Measurements from ENCODE around the gene KCTD16. TPM values are rescaled to one million over a fixed set of nuclear protein-coding genes. Genes with fewer than 3 reads are reported as not detected.

Gene KCTD16
- total RNA-seq, 2 donors from 2014 or later: 0.29 to 0.44 TPM

- H3K27me3 Mint-ChIP-seq (ENCODE audit: insufficient read depth): no peaks in the 10 kb centered on the region
- Histone ChIP-seq H3K27ac (ENCODE audit: low read depth, low read length) (no peak overlapping the region), H3K27me3 (ENCODE audit: control insufficient read depth, insufficient read depth, low read length, poor library complexity, severe bottlenecking) (no peaks in the 10 kb centered on the region), H3K4me1 (ENCODE audit: control insufficient read depth, insufficient read depth, low read length) (peaks cover 6% of the 10 kb centered on the region), H3K9ac (ENCODE audit: extremely low read depth, low read length, poor library complexity, severe bottlenecking) (no peak overlapping the region), H3K36me3 (ENCODE audit: control insufficient read depth, insufficient read depth, low read length) (no peaks in the 10 kb centered on the region), H3K9me3 (ENCODE audit: control insufficient read depth, low read length) (no peaks in the 10 kb centered on the region), H3K4me3 (ENCODE audit: low read length) (no peak overlapping the region)
- WGBS, 2 experiments (ENCODE audit: insufficient coverage in 1 of 2, insufficient read length in 1 of 2): 90 to 96% methylated on average over 3 to 4 of the region's 4 CpGs
- TF ChIP-seq CTCF (conservative IDR thresholded peaks at IDR 0.05): no peak
- H3K4me3 Mint-ChIP-seq: no peak overlapping the region
- no peak for DNase-seq
- H3K36me3 Mint-ChIP-seq (ENCODE audit: low read depth): no peaks in the 10 kb centered on the region
- peaks cover 20% of the 10 kb centered on the region for H3K4me1 Mint-ChIP-seq
- H3K9me3 Mint-ChIP-seq: no peaks in the 10 kb centered on the region
- no peak overlapping the region for H3K27ac Mint-ChIP-seq
Measured at GRCh38 chr5:144465441-144465840, 294.8 kb downstream of the KCTD16 start.

- Histone ChIP-seq H3K9me3 (ENCODE audit: control insufficient read depth, low read length) (no peaks in the 10 kb centered on the region), H3K27me3 (ENCODE audit: control insufficient read depth, insufficient read depth, low read length, poor library complexity, severe bottlenecking) (no peaks in the 10 kb centered on the region), H3K4me3 (ENCODE audit: low read length) (no peak overlapping the region), H3K27ac (ENCODE audit: low read depth, low read length) (no peak overlapping the region), H3K9ac (ENCODE audit: extremely low read depth, low read length, poor library complexity, severe bottlenecking) (no peak overlapping the region), H3K4me1 (ENCODE audit: control insufficient read depth, insufficient read depth, low read length) (peaks cover 6% of the 10 kb centered on the region), H3K36me3 (ENCODE audit: control insufficient read depth, insufficient read depth, low read length) (no peaks in the 10 kb centered on the region)
- Mint-ChIP-seq H3K4me1 (peaks cover 16% of the 10 kb centered on the region), H3K27ac (peak overlapping the region; percentile 4), H3K36me3 (ENCODE audit: low read depth) (no peaks in the 10 kb centered on the region), H3K9me3 (no peaks in the 10 kb centered on the region), H3K27me3 (ENCODE audit: insufficient read depth) (no peaks in the 10 kb centered on the region), H3K4me3 (no peak overlapping the region)
- 36 to 60% methylated on average over 1 to 2 of the region's 2 CpGs for WGBS, 2 experiments (ENCODE audit: insufficient coverage in 1 of 2, insufficient read length in 1 of 2)
- peak; percentile 80 for TF ChIP-seq CTCF (conservative IDR thresholded peaks at IDR 0.05)
- DNase-seq: peak; percentile 87
Measured at GRCh38 chr5:144467792-144468191, 297.1 kb downstream of the KCTD16 start.

GRCh38 chr5:144468571-144468970 lies 297.9 kb downstream of the KCTD16 start:
- DNase-seq: no peak
- TF ChIP-seq CTCF (conservative IDR thresholded peaks at IDR 0.05): no peak
- Histone ChIP-seq H3K9ac (ENCODE audit: extremely low read depth, low read length, poor library complexity, severe bottlenecking) (no peak overlapping the region), H3K36me3 (ENCODE audit: control insufficient read depth, insufficient read depth, low read length) (no peaks in the 10 kb centered on the region), H3K9me3 (ENCODE audit: control insufficient read depth, low read length) (no peaks in the 10 kb centered on the region), H3K27me3 (ENCODE audit: control insufficient read depth, insufficient read depth, low read length, poor library complexity, severe bottlenecking) (no peaks in the 10 kb centered on the region), H3K4me1 (ENCODE audit: control insufficient read depth, insufficient read depth, low read length) (peaks cover 6% of the 10 kb centered on the region), H3K4me3 (ENCODE audit: low read length) (no peak overlapping the region), H3K27ac (ENCODE audit: low read depth, low read length) (no peak overlapping the region)
- WGBS, 2 experiments (ENCODE audit: insufficient coverage in 1 of 2, insufficient read length in 1 of 2): 95 to 96% methylated on average over 4 of the region's 4 CpGs
- Mint-ChIP-seq H3K27ac (no peak overlapping the region), H3K27me3 (ENCODE audit: insufficient read depth) (no peaks in the 10 kb centered on the region), H3K9me3 (no peaks in the 10 kb centered on the region), H3K4me1 (peaks cover 16% of the 10 kb centered on the region), H3K36me3 (ENCODE audit: low read depth) (no peaks in the 10 kb centered on the region), H3K4me3 (no peak overlapping the region)

Data from endodermal cell (in vitro differentiated cells).